Measurements from ENCODE around the gene RXFP3. TPM values are rescaled to one million over a fixed set of nuclear protein-coding genes. Genes with fewer than 3 reads are reported as not detected.
A peak's percentile ranks its signal among the peaks of the same experiment; 100 is the strongest.

The RXFP3 gene
- total and polyA plus RNA-seq, 2 donors (not counting 1 experiment from before 2014, with no cell fraction given), result not detected

- H3K27me3 Mint-ChIP-seq, result peaks cover 65% of the 10 kb centered on the region
- peak within 1 kb of the TSS; percentile 40 for H3K4me3 Mint-ChIP-seq
- ATAC-seq (ENCODE audit: low read depth), result no peak
- peaks cover 4% of the 10 kb centered on the region for H3K4me1 Mint-ChIP-seq
- Histone ChIP-seq H3K36me3 (replicated peaks in 1 of 2; ENCODE audit: control extremely low read depth in 1 of 2, control insufficient read depth in 1 of 2, extremely low read depth in 1 of 2, insufficient read depth in 2 of 2, low read length in 1 of 2) (no peaks in the 10 kb centered on the region), H3K27me3 (replicated peaks in 1 of 4; ENCODE audit: control extremely low read depth in 1 of 4, control insufficient read depth in 3 of 4, insufficient read depth in 4 of 4, low read length in 3 of 4) (peaks cover 0 to 35% (median 28%) of the 10 kb centered on the region in 4 experiments), H3K4me1 (ENCODE audit: control insufficient read depth in 2 of 2, insufficient read depth in 2 of 2, low read length in 2 of 2) (no peaks in the 10 kb centered on the region), H3K27ac (ENCODE audit: low read length in 2 of 2) (no peak within 1 kb of the TSS), H3K79me2 (ENCODE audit: control insufficient read depth, insufficient read depth, low read length) (no peaks in the 10 kb centered on the region), H4K20me1 (ENCODE audit: control insufficient read depth, insufficient read depth, low read length, poor library complexity, severe bottlenecking) (no peaks in the 10 kb centered on the region), H2AFZ (ENCODE audit: insufficient read depth, low read depth, low read length, poor library complexity, severe bottlenecking) (no peak within 1 kb of the TSS), H3K9me3 (ENCODE audit: control extremely low read depth in 1 of 3, control insufficient read depth in 2 of 3, insufficient read depth in 1 of 3, low read length in 2 of 3) (peaks cover 0 to 7% (median 0%) of the 10 kb centered on the region in 3 donors), H3K4me3 (ENCODE audit: control extremely low read depth in 1 of 5, extremely low read depth in 1 of 5, insufficient read depth in 1 of 5, low read depth in 2 of 5, low read length in 4 of 5) (no peak within 1 kb of the TSS), H3K9ac (ENCODE audit: low read length) (no peak within 1 kb of the TSS), H3K4me2 (replicated peaks; ENCODE audit: low read depth, low read length, poor library complexity, severe bottlenecking) (peak within 1 kb of the TSS; percentile 1)
- ChIA-PET POLR2A (no interaction called here), CTCF (no interaction called here)
- no peak for DNase-seq
- TF ChIP-seq EZH2 (IDR thresholded peaks at IDR 0.05; ENCODE audit: borderline replicate concordance, insufficient read depth, low read depth, low read length, poor library complexity, severe bottlenecking), result no peak
- TF ChIP-seq, protein P1, sequence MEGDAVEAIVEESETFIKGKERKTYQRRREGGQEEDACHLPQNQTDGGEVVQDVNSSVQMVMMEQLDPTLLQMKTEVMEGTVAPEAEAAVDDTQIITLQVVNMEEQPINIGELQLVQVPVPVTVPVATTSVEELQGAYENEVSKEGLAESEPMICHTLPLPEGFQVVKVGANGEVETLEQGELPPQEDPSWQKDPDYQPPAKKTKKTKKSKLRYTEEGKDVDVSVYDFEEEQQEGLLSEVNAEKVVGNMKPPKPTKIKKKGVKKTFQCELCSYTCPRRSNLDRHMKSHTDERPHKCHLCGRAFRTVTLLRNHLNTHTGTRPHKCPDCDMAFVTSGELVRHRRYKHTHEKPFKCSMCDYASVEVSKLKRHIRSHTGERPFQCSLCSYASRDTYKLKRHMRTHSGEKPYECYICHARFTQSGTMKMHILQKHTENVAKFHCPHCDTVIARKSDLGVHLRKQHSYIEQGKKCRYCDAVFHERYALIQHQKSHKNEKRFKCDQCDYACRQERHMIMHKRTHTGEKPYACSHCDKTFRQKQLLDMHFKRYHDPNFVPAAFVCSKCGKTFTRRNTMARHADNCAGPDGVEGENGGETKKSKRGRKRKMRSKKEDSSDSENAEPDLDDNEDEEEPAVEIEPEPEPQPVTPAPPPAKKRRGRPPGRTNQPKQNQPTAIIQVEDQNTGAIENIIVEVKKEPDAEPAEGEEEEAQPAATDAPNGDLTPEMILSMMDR (IDR thresholded peaks at IDR 0.05), result no peak
- WGBS (ENCODE audit: insufficient coverage), result 10% methylated on average over 35 of the region's 45 CpGs
- no peaks in the 10 kb centered on the region for H3K9me3 Mint-ChIP-seq (ENCODE audit: insufficient read depth)
- intact Hi-C loops (cut with micrococcal nuclease), result no loop called here
- H3K27ac Mint-ChIP-seq, result no peak within 1 kb of the TSS
These were observed 44.2 kb upstream of the RXFP3 start, which contains the start of gene ADAMTS12 for GRCh38 chr5:33891788-33892619. Gene ADAMTS12, minus strand, starts transcription at chr5:33891990. Its CDS starts 134 bp downstream, at chr5:33891856.

DNA sequence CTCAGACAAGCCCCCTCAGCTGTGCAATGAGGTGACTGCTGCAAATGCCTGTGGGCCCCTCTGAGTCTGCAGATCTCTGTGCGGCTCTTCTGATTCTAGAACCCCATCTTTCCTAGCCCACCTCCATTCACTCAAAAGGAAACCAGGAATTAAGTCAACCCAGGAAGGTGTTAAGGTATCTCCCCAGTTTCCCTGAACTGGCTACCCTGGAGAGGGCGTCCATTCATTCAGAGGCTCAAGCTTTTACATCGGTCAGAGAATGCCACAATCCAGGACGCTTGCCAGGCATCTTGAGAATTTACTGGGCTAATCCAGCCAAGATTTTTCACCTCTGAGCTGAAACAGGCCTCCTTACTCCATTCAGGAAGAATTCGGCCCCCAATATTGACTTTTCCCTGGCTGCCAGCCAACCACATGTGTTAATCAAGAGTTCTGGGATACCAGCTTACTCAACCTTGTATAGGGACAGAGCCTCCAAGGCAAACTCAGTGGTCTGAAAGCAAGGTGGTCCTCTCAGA is 43.5 kb upstream of the RXFP3 start:
- WGBS (ENCODE audit: insufficient coverage), result 91% methylated on average over 4 of the region's 5 CpGs
- no peak overlapping the region for H3K27ac Mint-ChIP-seq
- peaks cover 67% of the 10 kb centered on the region for H3K27me3 Mint-ChIP-seq
- no peaks in the 10 kb centered on the region for H3K79me2 ChIP-seq (ENCODE audit: control insufficient read depth, insufficient read depth, low read length)
- peaks cover 0 to 35% (median 28%) of the 10 kb centered on the region in 4 experiments for H3K27me3 ChIP-seq (replicated peaks in 1 of 4; ENCODE audit: control extremely low read depth in 1 of 4, control insufficient read depth in 3 of 4, insufficient read depth in 4 of 4, low read length in 3 of 4)
- no peak for TF ChIP-seq EZH2 (IDR thresholded peaks at IDR 0.05; ENCODE audit: borderline replicate concordance, insufficient read depth, low read depth, low read length, poor library complexity, severe bottlenecking)
- TF ChIP-seq, protein P1 (IDR thresholded peaks at IDR 0.05), result no peak
- ATAC-seq (ENCODE audit: low read depth) (no peak), DNase-seq (no peak)
- H3K27ac ChIP-seq (ENCODE audit: low read length in 2 of 2), result no peak overlapping the region
- H3K36me3 ChIP-seq (replicated peaks in 1 of 2; ENCODE audit: control extremely low read depth in 1 of 2, control insufficient read depth in 1 of 2, extremely low read depth in 1 of 2, insufficient read depth in 2 of 2, low read length in 1 of 2), result no peaks in the 10 kb centered on the region
- H3K4me1 Mint-ChIP-seq, result peaks cover 4% of the 10 kb centered on the region
- no peak overlapping the region for H2AFZ ChIP-seq (ENCODE audit: insufficient read depth, low read depth, low read length, poor library complexity, severe bottlenecking)
- H3K4me3 ChIP-seq (ENCODE audit: control extremely low read depth in 1 of 5, extremely low read depth in 1 of 5, insufficient read depth in 1 of 5, low read depth in 2 of 5, low read length in 4 of 5), result no peak overlapping the region
- ChIA-PET CTCF (no interaction called here), POLR2A (no interaction called here)
- H3K9me3 Mint-ChIP-seq (ENCODE audit: insufficient read depth), result no peaks in the 10 kb centered on the region
- H4K20me1 ChIP-seq (ENCODE audit: control insufficient read depth, insufficient read depth, low read length, poor library complexity, severe bottlenecking), result no peaks in the 10 kb centered on the region
- no peaks in the 10 kb centered on the region for H3K4me1 ChIP-seq (ENCODE audit: control insufficient read depth in 2 of 2, insufficient read depth in 2 of 2, low read length in 2 of 2)
- no peak overlapping the region for H3K4me2 ChIP-seq (replicated peaks; ENCODE audit: low read depth, low read length, poor library complexity, severe bottlenecking)
- peaks cover 0 to 7% (median 0%) of the 10 kb centered on the region in 3 donors for H3K9me3 ChIP-seq (ENCODE audit: control extremely low read depth in 1 of 3, control insufficient read depth in 2 of 3, insufficient read depth in 1 of 3, low read length in 2 of 3)
- H3K9ac ChIP-seq (ENCODE audit: low read length), result no peak overlapping the region
- no peak overlapping the region for H3K4me3 Mint-ChIP-seq
- intact Hi-C loops (cut with micrococcal nuclease), result no loop called here

All from B cell (primary cell).